PC-9 (cell line): ENCODE data around the gene HCFC2.

Experiments used
- EZH2 ChIP-seq: fragments of 200-600 bp; sonication (generic); IDR thresholded peaks from 2 replicates; pipeline ENCODE4 v1.8.0; 2017; ENCODE audit warnings: antibody characterized with exemption, low read depth
- TF ChIP-seq, protein P1 (sequence below): fragments of 200-600 bp; sonication (generic); conservative IDR thresholded peaks from 2 replicates; pipeline ENCODE4 v1.6.1; 2017; ENCODE audit warnings: mixed run types, antibody characterized with exemption, mild to moderate bottlenecking, moderate library complexity

DNA sequence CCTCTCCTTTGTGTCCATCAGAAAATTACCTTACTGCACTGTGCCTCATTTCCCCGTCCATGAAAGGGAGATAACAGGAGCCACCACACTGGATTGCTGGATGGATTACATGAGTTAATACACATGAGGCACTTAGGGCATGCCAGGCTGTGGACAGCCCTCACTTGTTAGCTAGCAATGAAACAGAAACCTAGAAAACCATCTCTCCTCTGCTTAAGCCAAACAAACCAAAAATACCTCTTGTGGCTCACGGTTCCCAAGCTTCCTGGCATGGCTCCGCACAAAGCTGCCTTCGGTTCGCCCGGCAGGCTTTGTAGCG is 660 bp upstream of the HCFC2 start:
- TF ChIP-seq, protein P1, sequence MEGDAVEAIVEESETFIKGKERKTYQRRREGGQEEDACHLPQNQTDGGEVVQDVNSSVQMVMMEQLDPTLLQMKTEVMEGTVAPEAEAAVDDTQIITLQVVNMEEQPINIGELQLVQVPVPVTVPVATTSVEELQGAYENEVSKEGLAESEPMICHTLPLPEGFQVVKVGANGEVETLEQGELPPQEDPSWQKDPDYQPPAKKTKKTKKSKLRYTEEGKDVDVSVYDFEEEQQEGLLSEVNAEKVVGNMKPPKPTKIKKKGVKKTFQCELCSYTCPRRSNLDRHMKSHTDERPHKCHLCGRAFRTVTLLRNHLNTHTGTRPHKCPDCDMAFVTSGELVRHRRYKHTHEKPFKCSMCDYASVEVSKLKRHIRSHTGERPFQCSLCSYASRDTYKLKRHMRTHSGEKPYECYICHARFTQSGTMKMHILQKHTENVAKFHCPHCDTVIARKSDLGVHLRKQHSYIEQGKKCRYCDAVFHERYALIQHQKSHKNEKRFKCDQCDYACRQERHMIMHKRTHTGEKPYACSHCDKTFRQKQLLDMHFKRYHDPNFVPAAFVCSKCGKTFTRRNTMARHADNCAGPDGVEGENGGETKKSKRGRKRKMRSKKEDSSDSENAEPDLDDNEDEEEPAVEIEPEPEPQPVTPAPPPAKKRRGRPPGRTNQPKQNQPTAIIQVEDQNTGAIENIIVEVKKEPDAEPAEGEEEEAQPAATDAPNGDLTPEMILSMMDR = no peak
- TF ChIP-seq EZH2 = no peak
